Measurements from ENCODE around the gene RARA.

The RARA gene

DNA sequence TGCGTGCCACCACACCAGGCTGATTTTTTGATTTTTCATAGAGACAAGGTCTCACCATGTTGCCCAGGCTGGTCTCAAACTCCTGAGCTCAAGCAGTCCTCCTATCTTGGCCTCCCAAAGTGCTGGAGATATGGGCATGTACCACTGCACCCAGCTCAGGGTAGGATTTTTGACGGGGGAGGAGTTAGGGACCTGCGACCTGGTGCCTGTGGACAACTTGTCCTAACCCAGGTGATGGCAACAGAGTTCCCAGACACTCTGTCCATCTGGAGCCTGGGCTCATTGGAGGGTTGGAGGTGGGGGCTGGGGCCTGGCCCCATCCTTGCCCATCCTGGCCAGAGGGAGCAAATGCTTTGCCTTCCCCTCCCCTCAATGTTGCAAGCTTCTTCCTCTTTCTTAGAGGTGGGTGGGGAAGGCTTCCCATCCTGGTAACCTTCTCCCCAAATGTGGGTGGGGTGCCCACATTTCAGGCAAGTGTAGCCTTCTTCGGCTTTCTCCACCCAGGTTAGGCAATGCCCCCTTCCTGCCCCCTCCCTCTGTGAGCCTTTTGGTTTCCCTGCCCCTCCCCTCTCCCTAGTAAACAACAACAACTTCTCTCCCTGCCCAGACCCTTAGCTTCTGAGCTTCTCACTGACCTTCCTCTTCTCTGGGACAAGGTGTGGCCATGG, 24.9 kb downstream of the RARA start:
- intact Hi-C loops (cut with micrococcal nuclease): no loop called here
- Mint-ChIP-seq H3K9me3 (no peaks in the 10 kb centered on the region), H3K36me3 (ENCODE audit: low read depth) (peaks cover 69% of the 10 kb centered on the region), H3K4me1 (ENCODE audit: low read depth) (peaks cover 97% of the 10 kb centered on the region), H3K27me3 (no peaks in the 10 kb centered on the region), H3K4me3 (peak overlapping the region; percentile 39), H3K27ac (peak overlapping the region; percentile 96)

DNA sequence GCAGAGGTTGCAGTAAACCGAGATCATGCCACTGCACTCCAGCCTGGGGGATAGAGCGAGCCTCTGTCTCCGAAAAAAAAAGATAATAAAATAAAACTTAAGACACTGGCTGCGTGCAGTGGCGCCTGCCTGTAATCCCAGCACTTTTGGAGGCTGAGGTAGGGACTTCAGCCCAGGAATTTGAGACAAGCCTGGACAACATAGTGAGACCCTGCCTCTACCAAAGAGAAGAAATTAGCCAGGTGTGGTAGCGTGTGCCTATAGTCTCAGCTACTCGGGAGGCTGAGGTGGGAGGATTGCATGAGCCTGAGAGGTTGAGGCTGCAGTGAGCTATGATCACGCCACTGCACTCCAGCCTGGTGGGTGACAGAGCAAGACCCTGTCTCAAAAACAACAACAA, 26.6 kb downstream of the RARA start:
- peaks cover 99% of the 10 kb centered on the region for H3K4me1 Mint-ChIP-seq (ENCODE audit: low read depth)
- no peaks in the 10 kb centered on the region for H3K9me3 Mint-ChIP-seq
- H3K4me3 Mint-ChIP-seq: no peak overlapping the region
- H3K36me3 Mint-ChIP-seq (ENCODE audit: low read depth): peaks cover 77% of the 10 kb centered on the region
- intact Hi-C loops (cut with micrococcal nuclease): no loop called here
- peak overlapping the region; percentile 96 for H3K27ac Mint-ChIP-seq
- H3K27me3 Mint-ChIP-seq: no peaks in the 10 kb centered on the region

DNA sequence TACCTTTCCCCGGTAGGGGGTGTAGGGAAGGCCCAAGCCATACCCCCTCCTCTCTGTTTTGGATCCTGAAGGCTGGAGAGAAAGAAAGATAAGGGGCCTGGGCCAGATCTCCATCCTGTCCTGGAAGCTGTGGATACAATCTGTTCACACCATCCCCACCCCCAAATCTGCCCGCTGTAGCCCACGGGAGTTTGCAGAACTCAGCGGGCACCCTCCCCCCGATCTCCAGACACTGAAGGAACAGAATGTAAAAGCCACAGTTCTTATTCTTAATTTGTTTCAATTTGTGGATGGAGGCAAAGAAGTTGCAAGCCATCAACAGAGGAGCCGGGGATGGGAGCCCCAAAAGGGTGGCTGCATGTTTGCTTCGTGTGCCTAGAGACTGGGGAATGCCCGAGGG, 28.4 kb downstream of the RARA start:
- Mint-ChIP-seq H3K27me3 (no peaks in the 10 kb centered on the region), H3K9me3 (no peaks in the 10 kb centered on the region), H3K27ac (no peak overlapping the region), H3K4me3 (no peak overlapping the region), H3K4me1 (ENCODE audit: low read depth) (peaks cover 90% of the 10 kb centered on the region), H3K36me3 (ENCODE audit: low read depth) (peaks cover 69% of the 10 kb centered on the region)
- intact Hi-C loops (cut with micrococcal nuclease): no loop called here

DNA sequence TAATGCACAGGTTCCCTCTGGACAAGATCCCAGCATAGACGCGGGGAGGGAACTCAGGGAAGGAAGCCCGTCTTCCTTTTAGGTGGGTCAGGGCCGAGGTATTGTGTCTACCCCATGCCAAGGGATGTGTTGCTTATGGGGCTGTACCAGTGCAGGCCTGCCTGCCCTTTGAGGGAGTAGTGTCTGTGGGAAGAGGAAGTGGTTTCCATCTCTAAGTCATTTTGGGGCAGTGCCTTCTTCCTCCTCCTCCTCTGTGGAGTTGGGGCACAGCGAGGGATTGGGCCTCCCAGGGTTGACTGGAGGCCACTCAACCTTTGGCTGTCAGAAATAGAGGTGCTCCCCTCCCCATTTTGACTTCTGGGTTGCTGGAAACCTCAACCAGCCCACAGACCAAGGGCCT, 29.1 kb downstream of the RARA start:
- intact Hi-C loops (cut with micrococcal nuclease): no loop called here
- Mint-ChIP-seq H3K4me3 (no peak overlapping the region), H3K9me3 (no peaks in the 10 kb centered on the region), H3K27ac (peak overlapping the region; percentile 51), H3K4me1 (ENCODE audit: low read depth) (peaks cover 90% of the 10 kb centered on the region), H3K36me3 (ENCODE audit: low read depth) (peaks cover 69% of the 10 kb centered on the region), H3K27me3 (no peaks in the 10 kb centered on the region)

DNA sequence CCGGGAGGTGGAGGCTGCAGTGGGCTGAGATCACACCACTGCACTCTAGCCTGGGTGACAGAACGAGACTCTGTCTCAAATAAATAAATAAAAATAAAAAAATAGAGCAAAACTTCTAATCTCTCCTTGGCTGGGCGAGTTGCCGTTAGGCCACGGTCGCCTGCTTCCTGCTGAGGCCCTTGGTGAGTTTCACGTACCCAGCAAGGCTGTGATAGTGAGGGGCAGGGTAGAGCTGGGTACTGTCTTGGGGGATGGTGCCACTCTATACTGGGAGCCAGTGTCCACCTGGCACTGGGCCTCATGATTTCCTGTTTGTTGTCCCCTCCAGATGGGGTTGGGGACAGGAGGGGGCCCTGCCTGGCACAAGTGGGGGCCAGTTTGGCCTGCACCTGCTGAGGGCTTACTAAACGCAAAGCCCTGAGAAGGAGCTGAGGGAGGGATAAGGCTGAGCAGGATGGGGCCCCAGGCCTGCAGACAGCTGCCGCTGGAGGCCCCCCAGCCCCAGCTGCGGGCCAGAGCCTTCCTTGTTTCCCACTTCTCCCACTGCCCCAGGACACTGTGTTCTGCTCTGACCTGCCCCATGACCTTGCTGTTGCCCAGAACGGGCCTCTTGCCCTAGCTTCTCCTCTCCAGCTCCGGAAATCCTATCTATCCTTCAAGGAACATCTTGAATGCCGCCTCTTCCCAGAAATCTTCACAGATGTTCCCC, 30.1 kb downstream of the RARA start:
- intact Hi-C loops (cut with micrococcal nuclease): no loop called here
- H3K4me3 Mint-ChIP-seq: peak overlapping the region; percentile 10
- peaks cover 72% of the 10 kb centered on the region for H3K36me3 Mint-ChIP-seq (ENCODE audit: low read depth)
- H3K27ac Mint-ChIP-seq: peak overlapping the region; percentile 91
- H3K9me3 Mint-ChIP-seq: no peaks in the 10 kb centered on the region
- no peaks in the 10 kb centered on the region for H3K27me3 Mint-ChIP-seq
- peaks cover 90% of the 10 kb centered on the region for H3K4me1 Mint-ChIP-seq (ENCODE audit: low read depth)

DNA sequence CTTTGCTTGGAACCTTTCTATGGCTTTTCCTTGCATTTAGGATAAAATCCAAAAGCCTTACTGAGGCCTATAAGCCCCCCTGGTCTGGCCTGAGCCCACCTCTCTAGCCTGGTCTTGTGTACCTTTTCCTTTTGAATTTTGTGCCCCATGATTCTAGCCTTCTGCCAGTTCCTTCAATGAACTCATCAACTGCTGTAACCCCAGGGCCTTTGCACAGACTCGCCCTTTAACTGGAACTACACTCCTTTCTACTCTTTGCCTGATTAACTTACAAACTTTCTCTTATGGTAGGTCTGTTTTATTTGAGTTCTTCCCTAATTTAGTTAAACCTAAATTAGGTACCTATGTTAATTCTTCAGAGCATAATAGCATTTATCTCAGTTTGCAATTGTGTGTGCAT, 31.3 kb downstream of the RARA start:
- peak overlapping the region; percentile 91 for H3K27ac Mint-ChIP-seq
- H3K27me3 Mint-ChIP-seq: no peaks in the 10 kb centered on the region
- peaks cover 90% of the 10 kb centered on the region for H3K4me1 Mint-ChIP-seq (ENCODE audit: low read depth)
- H3K36me3 Mint-ChIP-seq (ENCODE audit: low read depth): peaks cover 77% of the 10 kb centered on the region
- no peaks in the 10 kb centered on the region for H3K9me3 Mint-ChIP-seq
- intact Hi-C loops (cut with micrococcal nuclease): no loop called here
- H3K4me3 Mint-ChIP-seq: peak overlapping the region; percentile 7

DNA sequence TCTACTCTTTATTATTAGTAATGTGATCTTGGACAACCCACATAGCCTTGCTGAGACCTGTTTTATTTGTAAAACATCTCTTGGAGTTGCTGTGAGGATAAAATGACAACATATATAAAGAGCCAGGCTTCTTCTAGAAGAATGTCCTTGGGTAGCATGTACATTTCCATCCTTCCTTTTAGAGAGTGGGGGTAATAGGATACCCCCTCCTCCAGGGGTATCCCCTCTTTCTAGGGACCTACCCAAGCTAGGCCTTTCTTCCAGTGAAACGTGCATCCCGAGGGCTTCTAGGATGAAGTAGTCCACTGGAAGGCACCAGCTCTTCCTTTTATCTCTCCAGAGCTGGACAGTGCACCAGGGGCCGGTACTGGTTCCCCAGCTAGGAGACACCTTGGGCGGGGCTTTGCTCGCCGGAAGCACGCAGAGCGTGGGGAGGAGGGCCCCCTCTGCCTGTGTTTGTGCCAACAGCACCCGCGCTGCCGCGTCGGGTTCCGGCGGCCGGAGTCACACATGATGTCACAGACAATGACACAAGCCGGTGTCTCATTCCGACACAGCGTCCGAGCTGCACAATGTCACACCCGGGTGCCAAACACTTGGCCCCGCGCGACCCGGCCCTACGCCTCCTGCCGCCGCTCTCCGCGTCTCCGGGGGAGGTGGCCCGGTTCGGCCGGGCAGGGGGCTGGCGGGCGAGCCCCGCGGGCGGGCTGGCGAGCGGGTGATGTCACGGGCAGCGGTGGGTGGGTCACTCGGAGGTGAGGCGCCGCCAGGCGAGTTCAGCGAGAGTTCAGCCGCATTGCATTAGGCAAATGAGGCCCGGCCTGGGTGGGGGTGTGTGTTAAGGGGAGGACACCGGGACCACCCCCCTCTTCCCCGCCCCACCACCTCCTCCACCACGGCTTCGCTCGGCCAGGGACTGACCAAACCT, 32.2 kb downstream of the RARA start:
- Mint-ChIP-seq H3K4me3 (peak overlapping the region; percentile 76), H3K4me1 (ENCODE audit: low read depth) (peaks cover 90% of the 10 kb centered on the region), H3K36me3 (ENCODE audit: low read depth) (peaks cover 84% of the 10 kb centered on the region), H3K27me3 (no peaks in the 10 kb centered on the region), H3K27ac (peak overlapping the region; percentile 91), H3K9me3 (no peaks in the 10 kb centered on the region)
- intact Hi-C loops (cut with micrococcal nuclease): no loop called here

DNA sequence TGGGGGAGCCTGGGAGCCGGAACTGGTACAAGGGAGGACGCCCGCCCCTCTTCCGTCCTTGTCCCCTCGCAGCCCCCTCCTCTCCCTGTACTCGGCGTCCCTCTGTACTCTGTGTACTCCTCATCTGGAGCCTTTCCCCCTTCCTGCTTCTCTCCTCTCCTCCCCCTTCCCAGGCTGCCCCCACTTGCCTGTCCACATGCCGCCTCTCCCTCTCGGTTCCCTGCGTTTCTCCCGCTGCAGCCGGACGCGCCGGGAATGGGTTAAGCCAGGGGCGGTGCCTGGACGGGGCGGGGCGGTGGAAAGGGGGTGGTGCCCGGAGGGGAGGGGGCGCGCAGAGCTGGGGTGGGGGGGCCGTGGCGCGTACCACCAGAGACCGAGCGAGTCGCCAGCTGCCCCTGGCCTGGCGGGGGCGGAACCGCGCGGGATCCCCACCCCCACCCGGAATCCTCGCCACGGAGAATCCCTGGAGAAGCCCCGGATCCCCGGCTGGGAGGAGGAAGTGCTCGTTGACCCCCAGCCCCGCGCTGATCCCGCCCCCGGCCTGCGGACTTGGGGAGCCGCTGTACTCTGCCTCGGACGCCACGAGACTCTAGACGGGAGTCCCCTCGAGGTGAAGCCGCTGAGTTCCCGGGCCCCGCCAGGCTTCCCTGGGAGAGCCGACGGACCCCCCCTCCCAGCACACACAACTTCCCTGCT, 33.0 kb downstream of the RARA start:
- Mint-ChIP-seq H3K4me3 (peak overlapping the region; percentile 76), H3K36me3 (ENCODE audit: low read depth) (peaks cover 86% of the 10 kb centered on the region), H3K9me3 (no peaks in the 10 kb centered on the region), H3K4me1 (ENCODE audit: low read depth) (peaks cover 90% of the 10 kb centered on the region), H3K27ac (peak overlapping the region; percentile 91), H3K27me3 (no peaks in the 10 kb centered on the region)
- intact Hi-C loops (cut with micrococcal nuclease): loop anchor here (2.0 kb wide), 1 partner anchor 19 kb away; no protein-coding TSS in a partner anchor

DNA sequence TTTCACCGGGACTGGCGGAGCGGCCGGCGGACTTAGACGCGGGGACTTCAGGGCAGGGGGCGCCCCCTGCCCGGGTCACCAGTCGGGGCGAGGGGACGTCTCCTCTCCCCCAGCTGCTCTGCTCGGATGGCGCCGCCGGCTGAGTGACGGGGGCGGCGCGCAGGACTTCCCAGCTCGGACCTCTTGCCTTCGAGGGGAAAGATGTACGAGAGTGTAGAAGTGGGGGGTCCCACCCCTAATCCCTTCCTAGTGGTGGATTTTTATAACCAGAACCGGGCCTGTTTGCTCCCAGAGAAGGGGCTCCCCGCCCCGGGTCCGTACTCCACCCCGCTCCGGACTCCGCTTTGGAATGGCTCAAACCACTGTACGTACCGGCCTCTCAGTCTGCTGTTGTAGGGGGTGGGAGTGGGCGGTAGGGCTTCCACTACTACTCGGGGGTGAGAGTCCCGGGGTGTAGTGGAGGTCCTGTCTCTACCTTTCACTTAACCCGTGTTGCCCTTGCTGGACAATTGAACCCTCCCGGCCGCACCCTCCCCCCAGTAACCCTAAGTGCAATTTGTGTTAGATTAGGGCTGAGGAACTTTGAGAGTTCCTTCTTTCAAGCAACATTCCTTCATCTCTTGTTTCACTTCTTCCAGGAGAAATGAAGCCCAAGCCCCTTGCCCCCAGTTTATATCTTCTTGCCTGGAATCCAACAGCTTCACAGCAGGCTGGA, 33.7 kb downstream of the RARA start:
- Mint-ChIP-seq H3K4me3 (peak overlapping the region; percentile 76), H3K27ac (peak overlapping the region; percentile 91), H3K27me3 (no peaks in the 10 kb centered on the region), H3K36me3 (ENCODE audit: low read depth) (peaks cover 84% of the 10 kb centered on the region), H3K9me3 (no peaks in the 10 kb centered on the region), H3K4me1 (ENCODE audit: low read depth) (peaks cover 90% of the 10 kb centered on the region)
- intact Hi-C loops (cut with micrococcal nuclease): loop anchor here (2.0 kb wide), 1 partner anchor 20 kb away; no protein-coding TSS in a partner anchor

DNA sequence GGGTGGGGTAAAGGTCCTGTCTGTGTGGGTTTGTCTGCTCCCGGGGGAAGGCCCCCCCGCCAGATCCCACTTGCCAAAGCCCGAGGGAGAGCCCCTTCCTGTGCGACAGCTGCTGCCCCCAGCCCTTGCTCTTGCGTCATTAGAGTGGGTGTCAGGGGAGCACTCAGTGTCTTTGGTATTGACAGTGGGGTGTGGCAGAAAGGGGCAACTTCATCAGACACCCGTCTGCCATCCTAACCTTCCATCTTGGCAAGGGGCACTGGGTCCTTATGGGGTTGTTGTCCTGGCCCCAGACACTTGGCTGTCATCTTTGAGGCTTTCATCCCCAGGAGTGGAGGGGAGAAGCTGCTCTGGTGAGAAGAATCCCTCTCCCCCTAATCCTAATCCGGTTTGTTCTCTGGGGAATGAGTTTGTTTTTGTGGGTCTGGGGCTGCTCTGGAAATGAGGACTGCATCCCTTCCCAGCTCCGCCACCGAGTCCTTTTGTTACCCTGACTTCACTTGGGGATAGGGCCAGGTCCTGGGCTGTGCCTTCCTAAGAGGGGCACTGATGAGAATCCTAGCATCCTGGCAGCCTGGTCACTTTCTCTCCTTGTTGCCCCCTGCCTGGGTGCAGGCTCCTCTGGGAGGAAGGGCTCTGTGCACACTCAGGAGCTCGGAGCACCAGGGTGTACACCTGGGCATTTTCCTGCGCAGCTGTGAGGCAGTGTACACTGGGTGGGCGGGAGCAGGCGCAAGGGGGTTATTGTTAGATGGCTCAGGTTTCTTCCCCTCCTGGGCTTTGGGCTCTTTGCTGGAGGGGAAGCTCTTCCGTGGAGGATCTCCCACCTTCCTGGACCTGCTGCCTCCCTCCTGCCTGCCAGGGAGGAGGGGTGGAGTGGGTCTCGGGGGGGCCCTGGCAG, 34.5 kb downstream of the RARA start:
- Mint-ChIP-seq H3K4me3 (peak overlapping the region; percentile 76), H3K4me1 (ENCODE audit: low read depth) (peaks cover 90% of the 10 kb centered on the region), H3K9me3 (no peaks in the 10 kb centered on the region), H3K27ac (peak overlapping the region; percentile 91), H3K36me3 (ENCODE audit: low read depth) (peaks cover 84% of the 10 kb centered on the region), H3K27me3 (no peaks in the 10 kb centered on the region)
- intact Hi-C loops (cut with micrococcal nuclease): loop anchor here (2.0 kb wide), 2 partner anchors 21 to 41 kb away; no protein-coding TSS in a partner anchor

DNA sequence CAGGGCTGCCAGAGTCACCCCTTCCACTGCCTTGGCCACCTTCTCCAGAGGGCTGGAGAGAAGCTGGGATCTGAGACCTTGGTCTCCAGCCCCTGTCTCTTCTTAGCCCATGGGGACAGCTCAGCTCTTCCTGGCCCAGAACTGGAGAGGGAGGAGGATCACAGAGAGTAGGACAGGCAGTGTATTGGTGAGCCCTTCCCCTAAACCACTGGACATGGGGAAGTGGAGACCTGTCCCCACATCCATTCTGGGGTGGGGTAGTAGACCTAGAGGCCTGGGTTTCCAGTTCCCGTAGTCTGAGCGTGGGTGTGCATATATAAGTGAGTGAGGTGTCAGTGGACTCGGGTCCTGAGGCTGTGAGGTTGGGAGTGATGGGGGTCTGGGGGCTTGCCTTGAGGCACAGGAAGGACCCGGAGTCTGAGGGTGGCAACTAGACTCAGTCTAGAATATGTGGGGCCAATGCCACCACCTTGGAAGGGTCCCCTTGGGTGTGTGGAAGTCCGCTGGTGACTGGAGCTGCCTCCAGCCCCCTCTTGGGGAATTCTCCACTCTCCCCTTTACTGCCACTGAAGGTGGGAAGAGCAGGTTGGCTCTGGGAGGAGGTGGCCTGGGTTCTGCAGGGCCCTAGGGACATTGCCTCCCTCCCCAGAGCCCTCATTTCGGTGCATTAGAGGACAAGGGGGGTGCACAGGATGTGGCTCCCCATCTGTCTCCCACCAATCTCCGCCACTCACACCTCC, 35.6 kb downstream of the RARA start:
- intact Hi-C loops (cut with micrococcal nuclease): loop anchor here (2.0 kb wide), 1 partner anchor 42 kb away; no protein-coding TSS in a partner anchor
- Mint-ChIP-seq H3K4me1 (ENCODE audit: low read depth) (peaks cover 90% of the 10 kb centered on the region), H3K9me3 (no peaks in the 10 kb centered on the region), H3K4me3 (peak overlapping the region; percentile 76), H3K36me3 (ENCODE audit: low read depth) (peaks cover 90% of the 10 kb centered on the region), H3K27me3 (no peaks in the 10 kb centered on the region), H3K27ac (peak overlapping the region; percentile 91)

Data from dendritic cell treated with granulocyte-macrophage colony-stimulating factor and Interleukin-4, amounts not matched to agents 40 ng/mL and 50 ng/mL, for 4 days (primary cell).